Nephron (organoid): ENCODE measurements around the gene TMEM238L.
A peak's percentile ranks its signal among the peaks of the same experiment; 100 is the strongest.

ENCODE experiments used
- H3K27ac Mint-ChIP-seq, 3 experiments: 2 replicates each; pipeline ENCODE4 v1.8.0; 2020; ENCODE audit warnings: mixed read lengths in 3 of 3, mild to moderate bottlenecking in 2 of 3, moderate library complexity in 1 of 3
- H3K27me3 Mint-ChIP-seq: 2 replicates; pipeline ENCODE4 v1.8.0; 2021; ENCODE audit warnings: low read depth, mild to moderate bottlenecking, moderate library complexity, mixed read lengths
- H3K36me3 Mint-ChIP-seq: 2 replicates; pipeline ENCODE4 v1.8.0; 2020; ENCODE audit warnings: low read depth, mixed read lengths
- H3K4me1 Mint-ChIP-seq: 2 replicates; pipeline ENCODE4 v1.8.0; 2020; ENCODE audit warnings: mixed read lengths
- H3K4me3 Mint-ChIP-seq, 3 experiments: 2 replicates each; pipeline ENCODE4 v1.8.0; 2020; ENCODE audit warnings: mild to moderate bottlenecking in 3 of 3, mixed read lengths in 3 of 3, moderate library complexity in 2 of 3
- H3K9me3 Mint-ChIP-seq: 2 replicates; pipeline ENCODE4 v1.8.0; 2020; ENCODE audit warnings: mixed read lengths
- TF ChIP-seq, protein P1 (sequence below), 3 experiments: fragments of 200-600 bp; sonication (generic); IDR thresholded peaks; one replicate each; pipeline ENCODE4 v1.5.0; 2021; ENCODE audit warnings: antibody characterized with exemption in 3 of 3; ENCODE audit not compliant: unreplicated experiment in 3 of 3

The TMEM238L gene

GRCh38 chr17:10776381-10776780, 27.5 kb downstream of the TMEM238L start:
- peaks cover 21% of the 10 kb centered on the region for H3K9me3 Mint-ChIP-seq
- no peak overlapping the region for H3K27ac Mint-ChIP-seq
- H3K4me3 Mint-ChIP-seq = no peak overlapping the region
- H3K36me3 Mint-ChIP-seq = peaks cover 15% of the 10 kb centered on the region
- H3K27me3 Mint-ChIP-seq = peaks cover 9% of the 10 kb centered on the region
- peaks cover 14% of the 10 kb centered on the region for H3K4me1 Mint-ChIP-seq
- TF ChIP-seq, protein P1, sequence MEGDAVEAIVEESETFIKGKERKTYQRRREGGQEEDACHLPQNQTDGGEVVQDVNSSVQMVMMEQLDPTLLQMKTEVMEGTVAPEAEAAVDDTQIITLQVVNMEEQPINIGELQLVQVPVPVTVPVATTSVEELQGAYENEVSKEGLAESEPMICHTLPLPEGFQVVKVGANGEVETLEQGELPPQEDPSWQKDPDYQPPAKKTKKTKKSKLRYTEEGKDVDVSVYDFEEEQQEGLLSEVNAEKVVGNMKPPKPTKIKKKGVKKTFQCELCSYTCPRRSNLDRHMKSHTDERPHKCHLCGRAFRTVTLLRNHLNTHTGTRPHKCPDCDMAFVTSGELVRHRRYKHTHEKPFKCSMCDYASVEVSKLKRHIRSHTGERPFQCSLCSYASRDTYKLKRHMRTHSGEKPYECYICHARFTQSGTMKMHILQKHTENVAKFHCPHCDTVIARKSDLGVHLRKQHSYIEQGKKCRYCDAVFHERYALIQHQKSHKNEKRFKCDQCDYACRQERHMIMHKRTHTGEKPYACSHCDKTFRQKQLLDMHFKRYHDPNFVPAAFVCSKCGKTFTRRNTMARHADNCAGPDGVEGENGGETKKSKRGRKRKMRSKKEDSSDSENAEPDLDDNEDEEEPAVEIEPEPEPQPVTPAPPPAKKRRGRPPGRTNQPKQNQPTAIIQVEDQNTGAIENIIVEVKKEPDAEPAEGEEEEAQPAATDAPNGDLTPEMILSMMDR (IDR thresholded peaks at IDR 0.05; ENCODE audit: unreplicated experiment in 3 of 3) = no peak

GRCh38 chr17:10775740-10776356, 28.1 kb downstream of the TMEM238L start:
- Mint-ChIP-seq H3K36me3 (peaks cover 17% of the 10 kb centered on the region), H3K27me3 (peaks cover 10% of the 10 kb centered on the region), H3K9me3 (peaks cover 21% of the 10 kb centered on the region), H3K4me1 (peaks cover 14% of the 10 kb centered on the region), H3K27ac (no peak overlapping the region), H3K4me3 (no peak overlapping the region)
- TF ChIP-seq, protein P1 (IDR thresholded peaks at IDR 0.05; ENCODE audit: unreplicated experiment in 3 of 3) = no peak

DNA sequence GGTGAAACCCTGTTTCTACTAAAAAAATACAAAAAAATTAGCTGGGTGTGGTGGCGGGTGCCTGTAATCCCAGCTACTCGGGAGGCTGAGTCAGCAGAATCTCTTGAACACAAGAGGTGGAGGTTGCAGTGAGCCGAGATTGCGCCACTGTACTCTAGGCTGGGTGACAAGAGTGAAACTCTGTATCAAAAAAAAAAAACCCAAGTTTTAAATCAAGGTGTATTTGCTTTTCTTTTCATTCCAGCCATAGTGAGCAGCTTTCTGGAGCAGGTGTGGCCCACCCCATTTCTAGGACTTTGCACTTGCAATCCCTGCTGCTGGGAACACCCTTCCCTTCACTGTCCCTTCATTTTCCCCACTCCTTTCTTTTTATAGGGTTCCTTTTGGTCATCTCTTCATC, 28.8 kb downstream of the TMEM238L start:
- Mint-ChIP-seq H3K9me3 (peaks cover 21% of the 10 kb centered on the region), H3K27ac (no peak overlapping the region), H3K27me3 (peaks cover 12% of the 10 kb centered on the region), H3K36me3 (peaks cover 19% of the 10 kb centered on the region), H3K4me3 (no peak overlapping the region), H3K4me1 (peaks cover 14% of the 10 kb centered on the region)
- TF ChIP-seq, protein P1 (IDR thresholded peaks at IDR 0.05; ENCODE audit: unreplicated experiment in 3 of 3) = no peak

DNA sequence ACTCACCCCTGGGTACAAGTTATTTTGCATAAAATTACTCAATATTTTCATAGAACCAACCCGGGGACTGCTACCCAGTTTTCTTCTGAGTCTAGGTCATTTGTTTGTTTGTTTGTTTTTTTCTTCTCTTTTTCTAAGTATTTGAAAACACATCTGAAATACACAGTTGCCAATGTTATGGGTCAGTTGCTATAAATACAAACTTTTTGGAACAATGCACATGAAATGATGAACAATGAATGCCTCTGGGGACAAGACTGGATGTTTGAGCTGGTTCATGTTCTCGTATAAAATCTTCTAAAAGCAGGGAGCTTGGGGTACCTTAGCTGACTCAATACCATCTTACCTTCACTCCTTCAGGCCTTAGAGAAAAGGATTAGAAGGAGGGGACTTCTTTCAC, 30.5 kb downstream of the TMEM238L start:
- H3K27me3 Mint-ChIP-seq = peaks cover 12% of the 10 kb centered on the region

GRCh38 chr17:10772425-10773380, 31.2 kb downstream of the TMEM238L start:
- Mint-ChIP-seq H3K4me1 (peaks cover 14% of the 10 kb centered on the region), H3K27me3 (peaks cover 12% of the 10 kb centered on the region), H3K36me3 (peaks cover 19% of the 10 kb centered on the region), H3K27ac (peak overlapping the region; percentile 75 to 88 (median 75)), H3K4me3 (no peak overlapping the region), H3K9me3 (peaks cover 15% of the 10 kb centered on the region)
- TF ChIP-seq, protein P1 (IDR thresholded peaks at IDR 0.05; ENCODE audit: unreplicated experiment in 3 of 3) = peak; percentile 59 to 70 (median 62)

More for the DNA sequence above, 30.5 kb downstream of the TMEM238L start:
- Mint-ChIP-seq H3K4me1 (peaks cover 14% of the 10 kb centered on the region), H3K27ac (peak overlapping the region; percentile 75 to 88 (median 75)), H3K4me3 (no peak overlapping the region), H3K36me3 (peaks cover 19% of the 10 kb centered on the region), H3K9me3 (peaks cover 18% of the 10 kb centered on the region)
- TF ChIP-seq, protein P1 (IDR thresholded peaks at IDR 0.05; ENCODE audit: unreplicated experiment in 3 of 3) = no peak
